ENCODE results near the gene IL2RA. TPM values are rescaled to one million over a fixed set of nuclear protein-coding genes. Genes with fewer than 3 reads are reported as not detected.

Gene IL2RA
- total and polyA plus RNA-seq, 2 donors (not counting 1 experiment from before 2014, with no cell fraction given): 7.2 to 56.7 TPM

GRCh38 chr10:6008497-6009142, 53.5 kb downstream of the IL2RA start:
- Histone ChIP-seq H3K27ac (ENCODE audit: low read length in 2 of 2) (no peak overlapping the region), H3K4me3 (ENCODE audit: control extremely low read depth in 1 of 5, extremely low read depth in 1 of 5, insufficient read depth in 1 of 5, low read depth in 2 of 5, low read length in 4 of 5) (no peak overlapping the region), H3K79me2 (ENCODE audit: control insufficient read depth, insufficient read depth, low read length) (no peaks in the 10 kb centered on the region), H2AFZ (ENCODE audit: insufficient read depth, low read depth, low read length, poor library complexity, severe bottlenecking) (no peak overlapping the region), H3K4me2 (replicated peaks; ENCODE audit: low read depth, low read length, poor library complexity, severe bottlenecking) (no peak overlapping the region), H3K36me3 (replicated peaks in 1 of 2; ENCODE audit: control extremely low read depth in 1 of 2, control insufficient read depth in 1 of 2, extremely low read depth in 1 of 2, insufficient read depth in 2 of 2, low read length in 1 of 2) (no peaks in the 10 kb centered on the region), H3K9me3 (ENCODE audit: control extremely low read depth in 1 of 3, control insufficient read depth in 2 of 3, insufficient read depth in 1 of 3, low read length in 2 of 3) (peaks cover 0 to 11% (median 4%) of the 10 kb centered on the region in 3 donors), H3K27me3 (replicated peaks in 1 of 4; ENCODE audit: control extremely low read depth in 1 of 4, control insufficient read depth in 3 of 4, insufficient read depth in 4 of 4, low read length in 3 of 4) (no peaks in the 10 kb centered on the region), H3K4me1 (ENCODE audit: control insufficient read depth in 2 of 2, insufficient read depth in 2 of 2, low read length in 2 of 2) (no peaks in the 10 kb centered on the region), H4K20me1 (ENCODE audit: control insufficient read depth, insufficient read depth, low read length, poor library complexity, severe bottlenecking) (no peaks in the 10 kb centered on the region), H3K9ac (ENCODE audit: low read length) (no peak overlapping the region)
- Mint-ChIP-seq H3K27me3 (no peaks in the 10 kb centered on the region), H3K27ac (no peak overlapping the region), H3K9me3 (ENCODE audit: insufficient read depth) (no peaks in the 10 kb centered on the region), H3K4me3 (no peak overlapping the region), H3K4me1 (no peaks in the 10 kb centered on the region)
- DNase-seq (no peak), ATAC-seq (ENCODE audit: low read depth) (no peak)
- CTCF ChIA-PET: no interaction called here
- intact Hi-C loops (cut with micrococcal nuclease): no loop called here
- POLR2A ChIA-PET: no interaction called here
- no peak for TF ChIP-seq CTCF (IDR thresholded peaks at IDR 0.05)
- TF ChIP-seq EZH2 (IDR thresholded peaks at IDR 0.05; ENCODE audit: borderline replicate concordance, insufficient read depth, low read depth, low read length, poor library complexity, severe bottlenecking): no peak
- 100% methylated on average over 1 of the region's 5 CpGs for WGBS (ENCODE audit: insufficient coverage)

- no peak overlapping the region for H2AFZ ChIP-seq (ENCODE audit: insufficient read depth, low read depth, low read length, poor library complexity, severe bottlenecking)
- no peaks in the 10 kb centered on the region for H3K4me1 ChIP-seq (ENCODE audit: control insufficient read depth in 2 of 2, insufficient read depth in 2 of 2, low read length in 2 of 2)
- TF ChIP-seq EZH2 (IDR thresholded peaks at IDR 0.05; ENCODE audit: borderline replicate concordance, insufficient read depth, low read depth, low read length, poor library complexity, severe bottlenecking) (no peak), CTCF (IDR thresholded peaks at IDR 0.05) (no peak)
- ChIA-PET POLR2A (no interaction called here), CTCF (interaction anchor here (1.0 to 1.9 kb wide), 3 partner anchors 79 to 395 kb away, joined by 3 to 5 read pairs (median 4); no protein-coding TSS in a partner anchor)
- no peak overlapping the region for H3K9ac ChIP-seq (ENCODE audit: low read length)
- no peak overlapping the region for H3K4me2 ChIP-seq (replicated peaks; ENCODE audit: low read depth, low read length, poor library complexity, severe bottlenecking)
- intact Hi-C loops (cut with micrococcal nuclease): no loop called here
- H3K4me1 Mint-ChIP-seq: no peaks in the 10 kb centered on the region
- peaks cover 0 to 11% (median 4%) of the 10 kb centered on the region in 3 donors for H3K9me3 ChIP-seq (ENCODE audit: control extremely low read depth in 1 of 3, control insufficient read depth in 2 of 3, insufficient read depth in 1 of 3, low read length in 2 of 3)
- H3K4me3 ChIP-seq (ENCODE audit: control extremely low read depth in 1 of 5, extremely low read depth in 1 of 5, insufficient read depth in 1 of 5, low read depth in 2 of 5, low read length in 4 of 5): no peak overlapping the region
- 67% methylated on average over 1 of the region's 1 CpG for WGBS (ENCODE audit: insufficient coverage)
- H3K9me3 Mint-ChIP-seq (ENCODE audit: insufficient read depth): no peaks in the 10 kb centered on the region
- no peaks in the 10 kb centered on the region for H4K20me1 ChIP-seq (ENCODE audit: control insufficient read depth, insufficient read depth, low read length, poor library complexity, severe bottlenecking)
- DNase-seq: no peak
- H3K79me2 ChIP-seq (ENCODE audit: control insufficient read depth, insufficient read depth, low read length): no peaks in the 10 kb centered on the region
- no peak overlapping the region for H3K27ac Mint-ChIP-seq
- no peaks in the 10 kb centered on the region for H3K27me3 Mint-ChIP-seq
- no peak overlapping the region for H3K4me3 Mint-ChIP-seq
- no peak for ATAC-seq (ENCODE audit: low read depth)
- H3K27ac ChIP-seq (ENCODE audit: low read length in 2 of 2): no peak overlapping the region
- no peaks in the 10 kb centered on the region for H3K36me3 ChIP-seq (replicated peaks in 1 of 2; ENCODE audit: control extremely low read depth in 1 of 2, control insufficient read depth in 1 of 2, extremely low read depth in 1 of 2, insufficient read depth in 2 of 2, low read length in 1 of 2)
- H3K27me3 ChIP-seq (replicated peaks in 1 of 4; ENCODE audit: control extremely low read depth in 1 of 4, control insufficient read depth in 3 of 4, insufficient read depth in 4 of 4, low read length in 3 of 4): no peaks in the 10 kb centered on the region
Measured at GRCh38 chr10:6006991-6007390, 55.2 kb downstream of the IL2RA start.
